ENCODE results near the gene SEMA4F.

DNA sequence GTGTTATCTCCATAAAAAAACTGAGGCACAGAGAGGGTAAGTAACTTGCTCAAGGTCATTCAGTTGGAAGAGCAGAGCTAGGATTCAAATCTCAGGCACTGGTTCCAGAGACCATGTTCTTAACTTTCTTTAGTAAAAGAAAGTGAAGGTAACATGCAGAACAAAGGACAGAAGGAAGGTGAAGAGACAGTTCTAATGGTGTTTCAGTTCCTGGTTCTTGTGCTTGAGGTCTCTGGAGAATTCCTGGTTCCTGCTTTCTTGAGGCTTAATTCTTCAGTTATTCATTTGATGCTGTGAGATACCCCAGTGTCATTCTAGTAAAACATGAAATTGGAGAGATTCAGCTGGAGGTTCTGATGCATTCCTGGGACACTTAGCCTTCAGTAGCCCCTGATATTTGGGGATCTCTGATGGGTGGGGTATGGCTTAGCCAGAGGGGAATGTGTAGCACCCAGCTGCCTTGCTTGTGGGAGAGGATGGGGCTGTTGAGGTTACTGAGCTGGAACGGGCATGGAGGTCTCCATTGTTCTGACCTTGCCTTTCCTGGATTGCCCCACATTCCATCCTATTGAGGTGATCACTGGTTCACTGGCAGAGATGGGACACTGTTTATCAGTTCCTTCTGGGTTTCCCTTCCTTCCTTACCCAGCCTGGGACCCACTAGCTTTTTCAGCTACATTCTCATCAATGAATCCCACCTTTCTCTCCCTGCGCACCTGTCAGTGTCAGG lies 46.8 kb downstream of the SEMA4F start:
- TF ChIP-seq EZH2 (IDR thresholded peaks at IDR 0.05; ENCODE audit: low read length, missing control alignments) = no peak
- TF ChIP-seq, protein P1, sequence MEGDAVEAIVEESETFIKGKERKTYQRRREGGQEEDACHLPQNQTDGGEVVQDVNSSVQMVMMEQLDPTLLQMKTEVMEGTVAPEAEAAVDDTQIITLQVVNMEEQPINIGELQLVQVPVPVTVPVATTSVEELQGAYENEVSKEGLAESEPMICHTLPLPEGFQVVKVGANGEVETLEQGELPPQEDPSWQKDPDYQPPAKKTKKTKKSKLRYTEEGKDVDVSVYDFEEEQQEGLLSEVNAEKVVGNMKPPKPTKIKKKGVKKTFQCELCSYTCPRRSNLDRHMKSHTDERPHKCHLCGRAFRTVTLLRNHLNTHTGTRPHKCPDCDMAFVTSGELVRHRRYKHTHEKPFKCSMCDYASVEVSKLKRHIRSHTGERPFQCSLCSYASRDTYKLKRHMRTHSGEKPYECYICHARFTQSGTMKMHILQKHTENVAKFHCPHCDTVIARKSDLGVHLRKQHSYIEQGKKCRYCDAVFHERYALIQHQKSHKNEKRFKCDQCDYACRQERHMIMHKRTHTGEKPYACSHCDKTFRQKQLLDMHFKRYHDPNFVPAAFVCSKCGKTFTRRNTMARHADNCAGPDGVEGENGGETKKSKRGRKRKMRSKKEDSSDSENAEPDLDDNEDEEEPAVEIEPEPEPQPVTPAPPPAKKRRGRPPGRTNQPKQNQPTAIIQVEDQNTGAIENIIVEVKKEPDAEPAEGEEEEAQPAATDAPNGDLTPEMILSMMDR (conservative IDR thresholded peaks at IDR 0.05 in 1 of 2, IDR thresholded peaks at IDR 0.05 in 1 of 2; ENCODE audit: low read depth in 1 of 2, low read length in 2 of 2) = no peak

Measured in fibroblast of lung (primary cell).